ENCODE data around the gene SYCP3. TPM values are rescaled to one million over a fixed set of nuclear protein-coding genes. Genes with fewer than 3 reads are reported as not detected.
A peak's percentile ranks its signal among the peaks of the same experiment; 100 is the strongest.

Gene SYCP3
- total RNA-seq, 1 donor from 2014 or later = 0.04 TPM

DNA sequence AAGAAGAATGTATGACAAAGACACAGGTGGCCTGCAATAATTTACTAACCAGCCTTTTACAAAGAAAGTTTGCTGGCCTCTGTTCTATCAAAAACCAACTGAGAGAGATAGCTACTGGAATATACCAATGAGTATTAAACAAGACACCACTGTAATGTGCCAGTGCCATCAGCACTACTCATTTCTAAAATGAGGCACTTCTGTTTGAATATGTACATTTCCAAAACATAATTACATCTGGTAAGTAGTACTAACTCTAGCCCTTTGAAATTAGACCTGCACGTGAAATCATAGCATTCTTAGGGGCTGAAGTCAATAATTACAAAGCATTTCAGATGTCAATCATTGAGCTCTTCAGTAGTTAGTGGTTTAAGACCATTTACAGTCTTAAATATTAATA, 6.9 kb upstream of the SYCP3 start:
- Histone ChIP-seq H3K4me1 (no peaks in the 10 kb centered on the region), H3K4me3 (no peak overlapping the region), H3K9me3 (ENCODE audit: low read depth) (no peaks in the 10 kb centered on the region), H3K4me2 (no peak overlapping the region), H2AFZ (replicated peaks) (no peak overlapping the region), H3K27ac (no peak overlapping the region), H3K79me2 (ENCODE audit: low read depth) (no peaks in the 10 kb centered on the region), H4K20me1 (ENCODE audit: low read depth) (no peaks in the 10 kb centered on the region), H3K36me3 (no peaks in the 10 kb centered on the region), H3K27me3 (no peaks in the 10 kb centered on the region), H3K9ac (no peak overlapping the region), H3F3A (ENCODE audit: low read depth) (no peaks in the 10 kb centered on the region)
- Mint-ChIP-seq H3K4me1 (no peaks in the 10 kb centered on the region), H3K4me3 (no peak overlapping the region), H3K36me3 (no peaks in the 10 kb centered on the region), H3K9me3 (no peaks in the 10 kb centered on the region), H3K27me3 (ENCODE audit: insufficient read depth, low read depth) (no peaks in the 10 kb centered on the region), H3K27ac (no peak overlapping the region)
- TF ChIP-seq CTCF (IDR thresholded peaks at IDR 0.05) = no peak
- DNase-seq (ENCODE audit: low spot score) = no peak

GRCh38 chr12:101745481-101745880, 6.2 kb upstream of the SYCP3 start:
- Mint-ChIP-seq H3K4me1 (no peaks in the 10 kb centered on the region), H3K27me3 (ENCODE audit: insufficient read depth, low read depth) (no peaks in the 10 kb centered on the region), H3K4me3 (no peak overlapping the region), H3K36me3 (no peaks in the 10 kb centered on the region), H3K27ac (no peak overlapping the region), H3K9me3 (no peaks in the 10 kb centered on the region)
- H3K79me2 ChIP-seq (ENCODE audit: low read depth) = no peaks in the 10 kb centered on the region
- H2AFZ ChIP-seq (replicated peaks) = no peak overlapping the region
- H3K4me3 ChIP-seq = no peak overlapping the region
- TF ChIP-seq CTCF (IDR thresholded peaks at IDR 0.05) = no peak
- no peak for TF ChIP-seq EZH2 (IDR thresholded peaks at IDR 0.05)
- no peak for TF ChIP-seq EZH2phosphoT487 (IDR thresholded peaks at IDR 0.05)
- no peak for DNase-seq (ENCODE audit: low spot score)
- H3K36me3 ChIP-seq = no peaks in the 10 kb centered on the region
- no peaks in the 10 kb centered on the region for H3K4me1 ChIP-seq
- no peak overlapping the region for H3K4me2 ChIP-seq
- no peak overlapping the region for H3K27ac ChIP-seq
- no peaks in the 10 kb centered on the region for H3K9me3 ChIP-seq (ENCODE audit: low read depth)
- H3F3A ChIP-seq (ENCODE audit: low read depth) = no peaks in the 10 kb centered on the region
- no peaks in the 10 kb centered on the region for H3K27me3 ChIP-seq
- no peak overlapping the region for H3K9ac ChIP-seq
- H4K20me1 ChIP-seq (ENCODE audit: low read depth) = no peaks in the 10 kb centered on the region

- Mint-ChIP-seq H3K4me3 (no peak overlapping the region), H3K36me3 (peaks cover 2% of the 10 kb centered on the region), H3K9me3 (no peaks in the 10 kb centered on the region), H3K27me3 (ENCODE audit: insufficient read depth, low read depth) (no peaks in the 10 kb centered on the region), H3K27ac (no peak overlapping the region), H3K4me1 (no peaks in the 10 kb centered on the region)
- Histone ChIP-seq H3K27me3 (no peaks in the 10 kb centered on the region), H3K36me3 (no peaks in the 10 kb centered on the region), H3K4me2 (no peak overlapping the region), H3K9me3 (ENCODE audit: low read depth) (no peaks in the 10 kb centered on the region), H3K4me1 (no peaks in the 10 kb centered on the region), H3K9ac (no peak overlapping the region), H3K4me3 (no peak overlapping the region), H3K79me2 (ENCODE audit: low read depth) (no peaks in the 10 kb centered on the region), H3K27ac (no peak overlapping the region), H4K20me1 (ENCODE audit: low read depth) (no peaks in the 10 kb centered on the region), H2AFZ (replicated peaks) (no peak overlapping the region), H3F3A (ENCODE audit: low read depth) (no peaks in the 10 kb centered on the region)
- peak; percentile 4 for DNase-seq (ENCODE audit: low spot score)
- no peak for TF ChIP-seq EZH2phosphoT487 (IDR thresholded peaks at IDR 0.05)
- TF ChIP-seq CTCF (IDR thresholded peaks at IDR 0.05) = no peak
- TF ChIP-seq EZH2 (IDR thresholded peaks at IDR 0.05) = no peak
Measured at GRCh38 chr12:101743724-101744472, 4.6 kb upstream of the SYCP3 start.
